Peyer's patch (tissue), 4 donors: Measurements from ENCODE around the gene TRIP4.

Source experiments
- CTCF ChIP-seq, 6 experiments: fragments of 450-650 bp in 4 of 6; fragments of 200-600 bp in 2 of 6; sonication (generic) in 1 of 6; IDR thresholded peaks; one replicate each; pipeline ENCODE4 v1.5.1; 2017 to 2019; ENCODE audit warnings: antibody characterized with exemption in 6 of 6, mild to moderate bottlenecking in 3 of 6, moderate library complexity in 1 of 6
- POLR2A ChIP-seq, 2 donors: fragments of 450-650 bp; IDR thresholded peaks; one replicate each; pipeline ENCODE4 v1.5.1; 2017; ENCODE audit warnings: antibody characterized with exemption in 2 of 2, mild to moderate bottlenecking in 2 of 2, moderate library complexity in 2 of 2

DNA sequence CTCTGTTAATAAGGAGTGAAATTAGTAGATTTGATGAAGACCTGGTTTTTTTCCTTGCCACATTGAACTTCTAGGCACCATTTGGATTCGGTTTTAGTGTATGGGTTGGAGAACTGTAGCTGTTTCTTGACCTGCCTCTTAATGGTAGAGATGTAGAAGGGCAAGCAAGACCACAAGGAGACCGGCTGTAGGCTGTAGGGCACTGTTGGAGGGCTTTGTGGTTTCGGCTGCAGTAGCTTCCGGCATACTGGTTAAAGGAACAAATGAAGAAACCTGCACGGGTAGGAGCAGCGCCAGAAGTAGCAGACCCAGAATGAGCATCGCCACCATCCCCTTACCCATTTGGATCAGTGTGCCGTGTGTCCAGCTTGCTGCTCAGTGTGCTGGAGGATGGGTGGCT, 14.3 kb upstream of the TRIP4 start:
- no peak for TF ChIP-seq CTCF (IDR thresholded peaks at IDR 0.05)
- TF ChIP-seq POLR2A (IDR thresholded peaks at IDR 0.05), result no peak
